Activated T-helper 1 cell treated with anti-CD3 and anti-CD28 coated beads, Interleukin-2, amount 50 U/mL, for 16 hours (primary cell): Measurements from ENCODE around the gene TCF19.
"Not testable (repeated sequence)": the region's sequence is repeated elsewhere in the genome, so short reads cannot be mapped to it uniquely, and the experiment has no call there.

ENCODE experiments used
- DNase-seq, 2 donors: peaks; one replicate each; pipeline ENCODE4 v3.0.0-alpha.2; 2020; ENCODE audit warnings: low read depth in 1 of 2, low spot score in 1 of 2

Gene TCF19

GRCh38 chr6:31179042-31179386, 20.6 kb downstream of the TCF19 start:
- DNase-seq, result no peak

- no peak for DNase-seq
These were observed 21.5 kb downstream of the TCF19 start for GRCh38 chr6:31179896-31180295.

GRCh38 chr6:31180500-31180899, 22.1 kb downstream of the TCF19 start:
- peak; percentile 21 to 33 for DNase-seq

GRCh38 chr6:31183287-31183686, 24.9 kb downstream of the TCF19 start:
- not testable (repeated sequence) for DNase-seq

GRCh38 chr6:31183859-31184258, 25.5 kb downstream of the TCF19 start:
- DNase-seq, result not testable (repeated sequence)

GRCh38 chr6:31185695-31186051, 27.3 kb downstream of the TCF19 start:
- DNase-seq, result not testable (repeated sequence)

- no peak for DNase-seq
These were observed 27.8 kb downstream of the TCF19 start for GRCh38 chr6:31186052-31186734.

GRCh38 chr6:31187780-31188194, 29.4 kb downstream of the TCF19 start:
- DNase-seq, result no peak

- not testable (repeated sequence) for DNase-seq
These were observed 30.8 kb downstream of the TCF19 start for GRCh38 chr6:31189223-31189622.

GRCh38 chr6:31190488-31190887, 32.1 kb downstream of the TCF19 start:
- DNase-seq, result no peak

GRCh38 chr6:31192431-31193105, 34.2 kb downstream of the TCF19 start:
- peak in 1 of 2 donors; percentile 19 for DNase-seq

GRCh38 chr6:31193206-31193605, 34.8 kb downstream of the TCF19 start:
- no peak for DNase-seq

GRCh38 chr6:31194061-31194834, 35.9 kb downstream of the TCF19 start:
- no peak for DNase-seq

- not testable (repeated sequence) for DNase-seq
These were observed 37.1 kb downstream of the TCF19 start for GRCh38 chr6:31195308-31195979.

GRCh38 chr6:31196251-31197022, 38.0 kb downstream of the TCF19 start:
- not testable (repeated sequence) for DNase-seq

- DNase-seq, result peak; percentile 84 to 88
These were observed 39.3 kb downstream of the TCF19 start for GRCh38 chr6:31197559-31198305.

- not testable (repeated sequence) for DNase-seq
These were observed 40.7 kb downstream of the TCF19 start for GRCh38 chr6:31199105-31199452.

GRCh38 chr6:31202259-31203166, 44.1 kb downstream of the TCF19 start:
- DNase-seq, result no peak

- DNase-seq, result peak in 1 of 2 donors; percentile 43
These were observed 45.1 kb downstream of the TCF19 start for GRCh38 chr6:31203345-31203979.
